GM12865 (cell line): ENCODE data around the gene GFM1.

ENCODE experiments used
- DNase-seq: peaks from one replicate; pipeline ENCODE4 v3.0.0; 2010; ENCODE audit warnings: low read depth
- H3K4me3 ChIP-seq: 2 replicates; pipeline ENCODE4 v1.5.1; 2011; ENCODE audit warnings: mild to moderate bottlenecking, low read depth, low read length, control low read depth
- CTCF ChIP-seq: IDR thresholded peaks from 2 replicates; pipeline ENCODE4 v1.5.1; 2011; ENCODE audit warnings: low read length, control low read depth, low read depth, inconsistent platforms; ENCODE audit not compliant: insufficient read depth; ENCODE audit errors: missing control alignments

GFM1 gene

GRCh38 chr3:158732856-158733200 is 88.5 kb downstream of the GFM1 start:
- DNase-seq: no peak
- no peak for TF ChIP-seq CTCF
- H3K4me3 ChIP-seq: no peak overlapping the region

- TF ChIP-seq CTCF: no peak
- H3K4me3 ChIP-seq: no peak overlapping the region
- DNase-seq: no peak
Measured at GRCh38 chr3:158733656-158734055, 89.3 kb downstream of the GFM1 start.

- TF ChIP-seq CTCF: no peak
- no peak for DNase-seq
Measured at GRCh38 chr3:158735296-158736033, 91.1 kb downstream of the GFM1 start.

GRCh38 chr3:158737410-158737809 is 93.1 kb downstream of the GFM1 start:
- H3K4me3 ChIP-seq: no peak overlapping the region
- no peak for DNase-seq
- TF ChIP-seq CTCF: no peak

More at GRCh38 chr3:158735296-158736033, 91.1 kb downstream of the GFM1 start:
- H3K4me3 ChIP-seq: no peak overlapping the region

- H3K4me3 ChIP-seq: no peak overlapping the region
- no peak for DNase-seq
- no peak for TF ChIP-seq CTCF
Measured at GRCh38 chr3:158737976-158738615, 93.8 kb downstream of the GFM1 start.

GRCh38 chr3:158738653-158739052 is 94.3 kb downstream of the GFM1 start:
- H3K4me3 ChIP-seq: no peak overlapping the region
- no peak for DNase-seq
- TF ChIP-seq CTCF: no peak
